ENCODE results near the gene GAST. TPM values are rescaled to one million over a fixed set of nuclear protein-coding genes. Genes with fewer than 3 reads are reported as not detected.

GAST gene
- total and polyA plus RNA-seq, 9 of the 15 experiments (the other 6 are each of a cell fraction or from before 2014, with no cell fraction given) = not detected

GRCh38 chr17:41738077-41738800 lies 26.1 kb downstream of the GAST start (continued):
- TF ChIP-seq MEIS2 (IDR thresholded peaks at IDR 0.05; ENCODE audit: partially characterized antibody) = no peak
- TF ChIP-seq CBX8 (IDR thresholded peaks at IDR 0.05; ENCODE audit: borderline replicate concordance, extremely low read depth, low read depth, low read length, poor library complexity, severe bottlenecking) = no peak
- TF ChIP-seq SMAD2 (IDR thresholded peaks at IDR 0.05; ENCODE audit: low read depth, low read length) = no peak
- peak; percentile 78 for TF ChIP-seq ZNF197 (CRISPR knock-in tag; IDR thresholded peaks at IDR 0.05; ENCODE audit: low read depth)
- peak; percentile 85 for TF ChIP-seq EP400 (IDR thresholded peaks at IDR 0.05)
- no peak for TF ChIP-seq ZNF551 (CRISPR knock-in tag; IDR thresholded peaks at IDR 0.05)
- no peak for TF ChIP-seq BRF1 (IDR thresholded peaks at IDR 0.05; ENCODE audit: borderline replicate concordance, extremely low read depth, insufficient read length)
- peak; percentile 91 for TF ChIP-seq CC2D1A (IDR thresholded peaks at IDR 0.05)
- TF ChIP-seq ATF7 (IDR thresholded peaks at IDR 0.05) = peak; percentile 43; the same call in 1 of the 2 replicates
- TF ChIP-seq RCOR1 (IDR thresholded peaks at IDR 0.05; ENCODE audit: borderline replicate concordance in 1 of 2, low read depth in 2 of 2, low read length in 2 of 2) = 0 out of 4 replicates have a peak, but pooled peaks of 1 of the 2 experiments have one; percentile 15
- peak; percentile 37; the same call in 1 of the 2 replicates for TF ChIP-seq MGA (IDR thresholded peaks at IDR 0.05)
- peak; percentile 67 for TF ChIP-seq CXXC5 (CRISPR knock-in tag; IDR thresholded peaks at IDR 0.05)
- 0 out of 4 replicates have a peak, but pooled peaks of 1 of the 2 experiments have one; percentile 32 for TF ChIP-seq KDM4B (IDR thresholded peaks at IDR 0.05; ENCODE audit: borderline replicate concordance in 2 of 2, low read depth in 1 of 2)
- TF ChIP-seq, protein P1, sequence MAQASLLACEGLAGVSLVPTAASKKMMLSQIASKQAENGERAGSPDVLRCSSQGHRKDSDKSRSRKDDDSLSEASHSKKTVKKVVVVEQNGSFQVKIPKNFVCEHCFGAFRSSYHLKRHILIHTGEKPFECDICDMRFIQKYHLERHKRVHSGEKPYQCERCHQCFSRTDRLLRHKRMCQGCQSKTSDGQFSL (CRISPR knock-in tag; IDR thresholded peaks at IDR 0.05) = no peak
- TF ChIP-seq, protein P1 (tag; IDR thresholded peaks at IDR 0.05) = peak in 1 of 2 experiments; percentile 46; a peak in 1 of 4 replicates
